Measurements from ENCODE around the gene TTLL11.

- TF ChIP-seq TAF1 (IDR thresholded peaks at IDR 0.05; ENCODE audit: low read depth, low read length) (no peak), POLR2A (IDR thresholded peaks at IDR 0.05; ENCODE audit: low read depth, low read length) (no peak), POLR2AphosphoS5 (IDR thresholded peaks at IDR 0.05; ENCODE audit: low read depth, low read length) (no peak), PAX5 (IDR thresholded peaks at IDR 0.05; ENCODE audit: insufficient read depth, low read length, severe bottlenecking) (no peak), SPI1 (IDR thresholded peaks at IDR 0.05; ENCODE audit: low read depth, low read length) (no peak)
These were observed 38.4 kb upstream of the TTLL11 start for GRCh38 chr9:122131401-122132001.

Measured in GM12891 (cell line).